ENCODE results near the gene CDH4.

GRCh38 chr20:61455508-61456215, 203.6 kb downstream of the CDH4 start:
- no peak for TF ChIP-seq CTCF (IDR thresholded peaks at IDR 0.05; ENCODE audit: insufficient read depth, low read depth, low read length)
- no peak for TF ChIP-seq EZH2 (IDR thresholded peaks at IDR 0.05; ENCODE audit: insufficient read depth, low read length)

Measured in astrocyte (in vitro differentiated cells and primary cell).